ENCODE results near the gene ARID1B. TPM values are rescaled to one million over a fixed set of nuclear protein-coding genes. Genes with fewer than 3 reads are reported as not detected.

Gene ARID1B
- total and polyA plus RNA-seq, 2 of the 4 experiments (the other 2 are of a cell fraction), result 14.5 to 20.1 TPM

DNA sequence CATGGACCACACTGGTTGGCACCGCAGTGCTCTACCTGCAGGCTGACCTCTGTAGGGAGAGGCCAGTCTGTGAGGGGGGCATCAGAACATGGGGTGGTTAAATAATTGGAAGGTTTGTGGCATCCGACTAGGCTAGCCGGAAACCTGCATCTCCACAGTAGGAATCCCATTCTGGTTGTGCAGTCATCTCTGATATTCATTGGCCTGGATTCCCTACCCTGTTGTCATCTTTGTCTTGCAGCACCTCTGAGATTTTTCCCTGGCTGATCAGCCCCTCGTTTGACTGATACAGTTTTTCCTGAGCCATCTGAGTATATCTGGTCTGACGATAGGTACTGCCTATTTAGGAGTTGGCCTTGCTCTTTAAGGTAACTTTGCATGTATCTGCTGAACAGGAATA is 286.7 kb downstream of the ARID1B start:
- dilution Hi-C loops (cut with HindIII; ENCODE audit: low sequenced_read_pairs, unreplicated experiment) (no loop called here), in situ Hi-C loops (cut with MboI; ENCODE audit: low sequenced_read_pairs) (no loop called here), intact Hi-C loops (cut with micrococcal nuclease) (no loop called here)
- no CpG with 5 or more reads among the region's 5 CpGs for WGBS, 2 experiments (ENCODE audit: extremely low coverage in 2 of 2, insufficient read length in 1 of 2)
- Histone ChIP-seq H3K9me3 (ENCODE audit: control insufficient read depth, insufficient read depth, low read length) (no peaks in the 10 kb centered on the region), H3K4me2 (ENCODE audit: low read depth, low read length) (no peak overlapping the region), H3K18ac (ENCODE audit: low read depth, low read length) (no peak overlapping the region), H3K14ac (replicated peaks; ENCODE audit: low read depth, low read length) (no peak overlapping the region), H4K20me1 (ENCODE audit: insufficient read depth, low read length) (peaks cover 27% of the 10 kb centered on the region), H4K91ac (ENCODE audit: insufficient read depth, low read depth, low read length) (no peak overlapping the region), H4K5ac (ENCODE audit: low read depth, low read length) (no peak overlapping the region), H3K9ac (ENCODE audit: low read depth, low read length) (no peak overlapping the region), H2AK5ac (ENCODE audit: low read depth, low read length) (no peak overlapping the region), H2AFZ (replicated peaks; ENCODE audit: low read length, poor library complexity) (no peak overlapping the region), H3K27me3 (ENCODE audit: control insufficient read depth, insufficient read depth, low read length) (no peaks in the 10 kb centered on the region), H3K4me3 (ENCODE audit: insufficient read depth, low read depth, low read length) (no peak overlapping the region), H2BK20ac (ENCODE audit: low read depth, low read length) (no peak overlapping the region), H2BK5ac (ENCODE audit: low read depth, low read length, poor library complexity, severe bottlenecking) (no peak overlapping the region), H3K79me1 (ENCODE audit: low read depth in 1 of 2, low read length in 2 of 2) (peaks cover 24 to 66% of the 10 kb centered on the region in 2 experiments), H3K4me1 (ENCODE audit: control insufficient read depth, insufficient read depth, low read length) (peaks cover 17% of the 10 kb centered on the region), H2AK9ac (replicated peaks; ENCODE audit: low read depth, low read length, poor library complexity) (no peak overlapping the region), H3K36me3 (ENCODE audit: control insufficient read depth, insufficient read depth, low read length) (no peaks in the 10 kb centered on the region; the same call in 1 of the 2 replicates), H3K9me1 (ENCODE audit: insufficient read depth, low read length) (peaks cover 14% of the 10 kb centered on the region; the same call in 1 of the 2 replicates), H3K27ac (ENCODE audit: insufficient read depth, low read length) (no peak overlapping the region), H3K4ac (ENCODE audit: low read depth, low read length) (no peak overlapping the region), H2BK15ac (ENCODE audit: low read depth, low read length) (no peak overlapping the region), H2BK120ac (ENCODE audit: low read depth, low read length) (no peak overlapping the region), H3K23ac (ENCODE audit: low read depth, low read length) (no peak overlapping the region), H3K56ac (ENCODE audit: extremely low read depth, insufficient read depth, low read length) (no peak overlapping the region), H4K8ac (ENCODE audit: low read depth in 2 of 2, low read length in 2 of 2) (no peak overlapping the region)
- TF ChIP-seq FOS (IDR thresholded peaks at IDR 0.05; ENCODE audit: low read depth, low read length), result no peak
- BruUV-seq (replicated peaks), result no TSS peak
- ATAC-seq (ENCODE audit: low read depth) (no peak), DNase-seq (no peak)
- CTCF ChIA-PET, result no interaction called here
- POLR2A ChIA-PET (ENCODE audit: unreplicated experiment), result no interaction called here

Measured in IMR-90 (cell line).